ENCODE results near the gene MRPL21. TPM values are rescaled to one million over a fixed set of nuclear protein-coding genes. Genes with fewer than 3 reads are reported as not detected.

Gene MRPL21
- total RNA-seq, 1 donor from 2014 or later: 31.5 TPM

DNA sequence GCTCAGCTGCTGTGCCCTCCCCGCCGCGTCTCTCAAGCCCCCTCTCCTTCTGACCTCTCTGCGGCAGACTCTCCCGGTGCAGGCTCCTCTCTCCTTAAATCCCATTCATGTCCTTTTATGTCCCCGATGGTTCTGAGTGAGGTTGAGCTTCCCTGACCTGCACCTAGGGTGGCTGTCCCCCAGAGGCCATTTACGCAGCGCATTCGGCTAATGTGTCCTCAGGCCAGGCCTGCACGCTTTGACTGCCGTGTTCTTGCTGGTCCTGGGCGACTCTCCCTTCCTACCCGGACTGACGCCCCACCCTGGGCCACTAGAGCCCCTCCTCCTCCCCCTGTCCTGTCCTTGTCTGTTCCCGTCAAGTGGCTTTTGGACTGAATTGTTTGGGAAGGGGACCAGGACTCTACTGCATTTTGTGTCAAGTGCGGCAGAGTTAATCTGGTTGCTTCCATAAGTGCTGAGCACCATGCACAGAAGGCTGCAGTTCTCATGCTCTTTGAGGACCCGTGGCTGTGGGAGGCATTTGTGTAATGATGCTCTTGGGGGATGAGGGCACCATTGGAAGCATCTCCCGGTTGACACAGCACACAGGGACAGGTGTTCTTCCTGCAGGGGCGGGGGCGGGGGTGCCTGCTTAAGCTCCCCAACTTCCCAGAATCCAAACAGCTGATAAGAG is 37.2 kb upstream of the MRPL21 start:
- DNase-seq (ENCODE audit: low spot score): peak; percentile 34
- H3K27ac Mint-ChIP-seq (ENCODE audit: unreplicated experiment): no peak overlapping the region
- H3K4me1 Mint-ChIP-seq (ENCODE audit: low read depth): peaks cover 22% of the 10 kb centered on the region
- no peaks in the 10 kb centered on the region for H3K9me3 Mint-ChIP-seq (ENCODE audit: low read depth)
- H3K36me3 Mint-ChIP-seq (ENCODE audit: low read depth): peaks cover 8% of the 10 kb centered on the region
- H3K27me3 Mint-ChIP-seq (ENCODE audit: low read depth): no peaks in the 10 kb centered on the region
- TF ChIP-seq, protein P1, sequence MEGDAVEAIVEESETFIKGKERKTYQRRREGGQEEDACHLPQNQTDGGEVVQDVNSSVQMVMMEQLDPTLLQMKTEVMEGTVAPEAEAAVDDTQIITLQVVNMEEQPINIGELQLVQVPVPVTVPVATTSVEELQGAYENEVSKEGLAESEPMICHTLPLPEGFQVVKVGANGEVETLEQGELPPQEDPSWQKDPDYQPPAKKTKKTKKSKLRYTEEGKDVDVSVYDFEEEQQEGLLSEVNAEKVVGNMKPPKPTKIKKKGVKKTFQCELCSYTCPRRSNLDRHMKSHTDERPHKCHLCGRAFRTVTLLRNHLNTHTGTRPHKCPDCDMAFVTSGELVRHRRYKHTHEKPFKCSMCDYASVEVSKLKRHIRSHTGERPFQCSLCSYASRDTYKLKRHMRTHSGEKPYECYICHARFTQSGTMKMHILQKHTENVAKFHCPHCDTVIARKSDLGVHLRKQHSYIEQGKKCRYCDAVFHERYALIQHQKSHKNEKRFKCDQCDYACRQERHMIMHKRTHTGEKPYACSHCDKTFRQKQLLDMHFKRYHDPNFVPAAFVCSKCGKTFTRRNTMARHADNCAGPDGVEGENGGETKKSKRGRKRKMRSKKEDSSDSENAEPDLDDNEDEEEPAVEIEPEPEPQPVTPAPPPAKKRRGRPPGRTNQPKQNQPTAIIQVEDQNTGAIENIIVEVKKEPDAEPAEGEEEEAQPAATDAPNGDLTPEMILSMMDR (IDR thresholded peaks at IDR 0.05): no peak
- no peak overlapping the region for H3K4me3 Mint-ChIP-seq (ENCODE audit: unreplicated experiment)

DNA sequence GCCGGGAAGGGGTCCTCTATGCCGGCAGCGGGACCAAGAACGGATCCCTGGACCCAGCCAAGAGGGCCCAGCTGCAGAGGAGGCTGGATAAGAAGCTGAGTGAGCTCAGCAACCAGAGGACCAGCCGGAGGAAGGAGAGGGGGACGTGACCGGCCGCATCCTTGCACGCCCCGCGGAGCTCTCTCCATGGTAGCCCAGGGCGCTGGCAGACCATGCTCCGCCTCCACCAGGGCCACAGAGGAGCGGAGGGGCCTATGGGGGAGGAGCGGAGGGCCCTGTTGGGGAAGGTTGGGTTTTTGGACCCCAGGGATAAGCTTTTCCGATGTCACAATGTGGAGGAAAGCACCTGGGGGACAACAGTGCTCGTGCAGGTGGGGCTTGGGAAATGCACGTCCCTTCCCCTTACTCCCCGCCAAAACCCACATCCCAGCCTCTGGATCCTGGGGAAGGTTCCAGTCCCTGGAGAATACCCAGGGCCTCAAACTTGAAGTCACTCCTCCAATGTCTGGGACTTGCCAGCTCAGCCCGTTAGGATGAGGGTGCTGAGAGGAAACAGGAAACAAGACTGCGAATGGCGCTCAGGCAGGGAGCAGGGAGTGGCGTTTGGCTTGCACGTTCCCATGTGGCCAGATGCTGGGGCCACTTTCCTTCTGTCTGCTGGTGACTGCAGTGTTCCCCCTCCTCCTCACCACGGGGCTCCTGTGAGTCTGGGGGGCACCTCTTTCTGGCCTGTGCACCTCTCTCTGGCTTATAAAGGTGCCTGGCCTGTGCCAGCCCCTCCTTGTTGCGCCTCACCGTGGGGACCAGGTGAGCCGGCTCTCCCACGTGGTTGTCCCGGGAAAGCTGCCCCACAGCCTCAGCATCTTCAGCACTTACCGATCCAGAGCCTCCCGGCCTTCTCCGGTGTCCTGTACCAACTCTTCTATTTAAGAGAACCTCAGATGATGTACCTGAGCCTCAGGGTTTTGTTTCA is 36.2 kb upstream of the MRPL21 start:
- peaks cover 8% of the 10 kb centered on the region for H3K36me3 Mint-ChIP-seq (ENCODE audit: low read depth)

DNA sequence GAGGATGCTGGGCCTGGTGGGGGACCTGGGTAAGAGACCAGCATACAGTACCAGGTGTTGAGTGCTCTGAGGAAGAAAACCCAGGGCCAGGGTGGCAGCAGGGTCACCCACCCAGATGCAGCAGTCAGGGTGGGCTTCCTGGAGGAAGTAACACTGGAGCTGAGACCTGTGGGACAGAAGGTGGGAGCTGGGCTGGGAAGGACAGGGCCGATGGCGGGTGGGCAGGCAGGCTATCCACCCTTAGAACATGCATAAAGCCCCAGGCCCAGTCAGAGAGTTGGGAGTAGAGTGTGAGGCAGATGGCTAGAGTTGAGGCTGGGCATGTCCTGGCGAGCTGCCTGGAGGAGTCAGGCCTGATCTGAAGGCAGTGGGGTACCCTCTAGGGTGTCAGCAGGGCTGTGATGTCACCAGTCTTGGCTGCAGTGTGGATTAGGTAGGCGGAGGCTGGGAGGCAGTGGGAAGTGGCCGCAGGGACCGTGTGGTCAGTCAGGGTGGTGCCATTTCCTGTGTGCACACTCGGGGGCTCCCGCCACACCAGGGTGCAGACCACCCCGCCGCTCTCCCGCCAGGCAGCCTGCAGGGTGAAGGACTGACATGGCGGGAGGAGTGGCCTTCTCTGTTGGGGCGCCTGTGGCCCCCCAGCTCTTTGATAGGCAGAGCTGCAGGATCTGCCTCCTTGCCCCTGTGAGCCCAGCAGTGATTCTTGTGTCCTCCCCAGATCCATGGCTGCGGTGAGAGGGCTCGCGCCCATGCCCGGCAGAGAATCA is 35.4 kb upstream of the MRPL21 start:
- Mint-ChIP-seq H3K27ac (ENCODE audit: unreplicated experiment) (no peak overlapping the region), H3K36me3 (ENCODE audit: low read depth) (peaks cover 8% of the 10 kb centered on the region), H3K9me3 (ENCODE audit: low read depth) (no peaks in the 10 kb centered on the region), H3K4me1 (ENCODE audit: low read depth) (peaks cover 17% of the 10 kb centered on the region), H3K4me3 (ENCODE audit: unreplicated experiment) (no peak overlapping the region), H3K27me3 (ENCODE audit: low read depth) (no peaks in the 10 kb centered on the region)
- TF ChIP-seq, protein P1 (IDR thresholded peaks at IDR 0.05): no peak
- DNase-seq (ENCODE audit: low spot score): peak; percentile 86

More for the DNA sequence above, 36.2 kb upstream of the MRPL21 start:
- TF ChIP-seq, protein P1 (IDR thresholded peaks at IDR 0.05): no peak
- Mint-ChIP-seq H3K4me3 (ENCODE audit: unreplicated experiment) (no peak overlapping the region), H3K9me3 (ENCODE audit: low read depth) (no peaks in the 10 kb centered on the region), H3K27me3 (ENCODE audit: low read depth) (no peaks in the 10 kb centered on the region), H3K27ac (ENCODE audit: unreplicated experiment) (no peak overlapping the region), H3K4me1 (ENCODE audit: low read depth) (peaks cover 17% of the 10 kb centered on the region)
- peak; percentile 75 for DNase-seq (ENCODE audit: low spot score)

DNA sequence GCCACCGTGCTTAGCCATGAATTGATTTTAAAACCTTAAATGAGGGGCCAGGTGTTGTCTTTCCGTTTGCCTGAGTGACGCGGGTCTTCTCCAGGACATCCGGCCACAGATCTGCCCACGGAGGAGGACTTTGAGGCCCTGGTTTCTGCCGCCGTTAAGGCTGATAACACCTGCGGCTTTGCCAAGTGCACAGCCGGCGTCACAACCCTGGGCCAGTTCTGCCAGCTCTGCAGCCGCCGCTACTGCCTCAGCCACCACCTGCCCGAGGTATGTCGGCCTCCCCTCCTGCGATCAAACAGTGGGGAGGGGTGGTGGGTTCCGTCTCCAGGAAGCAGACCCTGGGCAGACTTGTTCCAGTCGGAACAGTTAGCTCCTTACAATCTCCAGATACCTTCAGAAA is 34.5 kb upstream of the MRPL21 start:
- no peaks in the 10 kb centered on the region for H3K9me3 Mint-ChIP-seq (ENCODE audit: low read depth)
- H3K27me3 Mint-ChIP-seq (ENCODE audit: low read depth): no peaks in the 10 kb centered on the region
- TF ChIP-seq, protein P1 (IDR thresholded peaks at IDR 0.05): no peak
- peak; percentile 70 for DNase-seq (ENCODE audit: low spot score)
- H3K27ac Mint-ChIP-seq (ENCODE audit: unreplicated experiment): no peak overlapping the region
- H3K4me3 Mint-ChIP-seq (ENCODE audit: unreplicated experiment): no peak overlapping the region
- H3K4me1 Mint-ChIP-seq (ENCODE audit: low read depth): peaks cover 11% of the 10 kb centered on the region
- peaks cover 8% of the 10 kb centered on the region for H3K36me3 Mint-ChIP-seq (ENCODE audit: low read depth)

All from chondrocyte (in vitro differentiated cells).